NB4 (cell line): ENCODE results near the gene SND1.

Source experiments
- DNase-seq: peaks from one replicate; pipeline ENCODE4 v3.0.0; 2010; ENCODE audit warnings: low read depth
- H3K4me3 ChIP-seq: one replicate; pipeline ENCODE4 v1.5.1; 2011; ENCODE audit warnings: mild to moderate bottlenecking, low read depth, low read length, moderate library complexity
- MYC ChIP-seq: IDR thresholded peaks from 2 replicates; pipeline ENCODE4 v1.6.1; 2011; ENCODE audit warnings: low read depth, low read length
- POLR2A ChIP-seq: IDR thresholded peaks from 2 replicates; pipeline ENCODE4 v1.6.1; 2011; ENCODE audit warnings: mild to moderate bottlenecking; ENCODE audit not compliant: insufficient read length; ENCODE audit errors: extremely low read depth
- TF ChIP-seq, protein P1 (sequence below): IDR thresholded peaks from 2 replicates; pipeline ENCODE4 v1.6.1; 2011; ENCODE audit warnings: low read depth, low read length
- TF ChIP-seq, protein P2 (sequence below): IDR thresholded peaks from one replicate; pipeline ENCODE4 v1.5.1; 2012; ENCODE audit warnings: low read depth, low read length

Gene SND1

DNA sequence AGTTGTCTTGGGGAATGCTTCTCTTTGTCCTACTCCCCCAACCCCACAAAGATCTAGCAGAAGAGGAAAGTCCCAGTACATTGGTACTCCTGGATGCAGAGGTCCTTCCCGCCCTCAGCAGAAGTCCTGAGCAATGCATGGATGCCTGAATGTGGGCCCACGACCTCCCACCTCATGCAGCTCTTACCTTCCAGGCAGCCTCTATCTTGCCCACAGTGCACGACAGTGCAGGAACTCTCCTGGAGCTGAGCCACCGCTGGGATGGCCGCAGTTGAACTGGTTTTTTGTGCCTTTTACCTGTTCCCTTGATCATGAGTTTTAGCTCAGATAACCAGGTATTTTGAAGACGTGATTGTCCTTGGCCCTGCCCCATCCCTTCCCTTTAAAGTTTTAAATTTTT lies 341.3 kb downstream of the SND1 start:
- no peak overlapping the region for H3K4me3 ChIP-seq
- DNase-seq = no peak
- TF ChIP-seq MYC (no peak), POLR2A (no peak)
- TF ChIP-seq, protein P1, sequence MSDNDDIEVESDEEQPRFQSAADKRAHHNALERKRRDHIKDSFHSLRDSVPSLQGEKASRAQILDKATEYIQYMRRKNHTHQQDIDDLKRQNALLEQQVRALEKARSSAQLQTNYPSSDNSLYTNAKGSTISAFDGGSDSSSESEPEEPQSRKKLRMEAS = no peak
- TF ChIP-seq, protein P2, sequence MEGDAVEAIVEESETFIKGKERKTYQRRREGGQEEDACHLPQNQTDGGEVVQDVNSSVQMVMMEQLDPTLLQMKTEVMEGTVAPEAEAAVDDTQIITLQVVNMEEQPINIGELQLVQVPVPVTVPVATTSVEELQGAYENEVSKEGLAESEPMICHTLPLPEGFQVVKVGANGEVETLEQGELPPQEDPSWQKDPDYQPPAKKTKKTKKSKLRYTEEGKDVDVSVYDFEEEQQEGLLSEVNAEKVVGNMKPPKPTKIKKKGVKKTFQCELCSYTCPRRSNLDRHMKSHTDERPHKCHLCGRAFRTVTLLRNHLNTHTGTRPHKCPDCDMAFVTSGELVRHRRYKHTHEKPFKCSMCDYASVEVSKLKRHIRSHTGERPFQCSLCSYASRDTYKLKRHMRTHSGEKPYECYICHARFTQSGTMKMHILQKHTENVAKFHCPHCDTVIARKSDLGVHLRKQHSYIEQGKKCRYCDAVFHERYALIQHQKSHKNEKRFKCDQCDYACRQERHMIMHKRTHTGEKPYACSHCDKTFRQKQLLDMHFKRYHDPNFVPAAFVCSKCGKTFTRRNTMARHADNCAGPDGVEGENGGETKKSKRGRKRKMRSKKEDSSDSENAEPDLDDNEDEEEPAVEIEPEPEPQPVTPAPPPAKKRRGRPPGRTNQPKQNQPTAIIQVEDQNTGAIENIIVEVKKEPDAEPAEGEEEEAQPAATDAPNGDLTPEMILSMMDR = no peak

DNA sequence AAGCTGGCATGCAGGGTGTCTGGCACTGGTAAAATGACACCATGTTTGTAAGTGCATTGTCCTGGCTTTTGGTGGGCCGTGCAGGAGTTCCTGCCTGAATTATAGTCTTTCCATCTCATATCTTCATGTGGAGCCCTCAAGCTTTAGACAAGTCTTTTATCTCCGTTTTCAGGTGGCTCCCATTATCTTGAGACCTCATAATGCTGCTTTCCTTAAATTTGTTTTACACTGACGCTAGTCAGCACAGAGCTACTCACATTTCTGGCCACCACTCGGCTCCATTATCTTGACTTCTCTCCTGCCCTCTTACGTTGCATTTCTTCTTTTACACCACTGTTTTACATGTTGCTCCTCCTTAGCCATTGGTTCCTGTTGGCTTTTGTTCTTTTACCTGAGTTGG lies 342.0 kb downstream of the SND1 start:
- no peak for DNase-seq
- TF ChIP-seq, protein P2 = no peak
- TF ChIP-seq, protein P1 = no peak
- TF ChIP-seq MYC (no peak), POLR2A (no peak)
- H3K4me3 ChIP-seq = no peak overlapping the region

DNA sequence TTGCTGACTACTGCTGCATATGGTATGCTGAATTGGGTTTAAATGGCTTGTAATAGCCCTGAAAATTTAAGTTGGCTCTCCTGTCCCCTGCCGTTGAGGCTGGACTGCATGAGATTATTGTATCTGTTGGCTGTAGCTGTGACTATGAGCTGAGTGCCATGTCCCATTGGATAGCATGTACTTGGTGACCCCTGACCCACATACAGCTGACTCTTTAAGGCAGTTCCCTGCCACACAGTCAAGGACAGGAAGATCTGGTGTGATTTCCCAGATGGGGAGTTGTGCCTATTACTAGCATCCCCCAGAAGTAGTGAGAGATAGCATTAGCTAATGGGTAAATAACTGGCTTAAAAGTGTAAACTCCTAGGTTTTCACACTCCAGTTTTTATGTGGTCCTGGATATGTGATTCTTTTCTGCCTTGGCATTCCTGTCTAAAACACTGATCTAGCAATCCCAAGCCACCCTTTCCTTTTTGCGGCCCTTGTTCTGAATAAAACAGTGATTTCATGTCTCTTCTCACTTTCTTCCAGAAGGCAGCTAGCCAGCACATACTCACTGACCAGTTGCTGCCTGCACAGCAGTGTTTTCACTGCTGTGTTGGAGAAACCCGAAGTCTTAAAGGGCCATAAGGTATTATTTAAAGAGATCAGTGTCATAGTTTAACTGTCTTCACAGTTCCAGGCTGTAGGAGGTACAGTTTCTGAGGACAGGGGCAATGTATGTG lies 343.3 kb downstream of the SND1 start:
- TF ChIP-seq, protein P2 = no peak
- TF ChIP-seq MYC (no peak), POLR2A (no peak)
- TF ChIP-seq, protein P1 = no peak
- no peak for DNase-seq
- H3K4me3 ChIP-seq = no peak overlapping the region

DNA sequence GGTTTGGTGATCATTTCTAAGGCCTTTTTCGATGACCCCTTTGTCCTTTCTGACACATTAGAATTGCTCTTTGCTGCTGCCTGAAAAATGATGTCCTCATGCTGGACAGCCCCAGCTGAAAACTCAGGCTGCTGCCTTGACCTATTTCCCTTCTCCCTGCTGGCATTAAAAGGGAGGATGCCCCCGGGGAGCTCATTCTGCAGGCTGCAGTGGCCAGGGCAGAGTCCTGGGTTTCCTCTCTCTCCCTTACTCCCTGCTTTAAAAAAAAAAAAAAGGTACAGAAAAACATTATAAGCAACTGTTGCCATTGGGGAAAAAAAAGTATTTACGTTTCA lies 343.9 kb downstream of the SND1 start:
- TF ChIP-seq POLR2A (no peak), MYC (no peak)
- TF ChIP-seq, protein P2 = no peak
- TF ChIP-seq, protein P1 = no peak
- no peak overlapping the region for H3K4me3 ChIP-seq
- DNase-seq = no peak

DNA sequence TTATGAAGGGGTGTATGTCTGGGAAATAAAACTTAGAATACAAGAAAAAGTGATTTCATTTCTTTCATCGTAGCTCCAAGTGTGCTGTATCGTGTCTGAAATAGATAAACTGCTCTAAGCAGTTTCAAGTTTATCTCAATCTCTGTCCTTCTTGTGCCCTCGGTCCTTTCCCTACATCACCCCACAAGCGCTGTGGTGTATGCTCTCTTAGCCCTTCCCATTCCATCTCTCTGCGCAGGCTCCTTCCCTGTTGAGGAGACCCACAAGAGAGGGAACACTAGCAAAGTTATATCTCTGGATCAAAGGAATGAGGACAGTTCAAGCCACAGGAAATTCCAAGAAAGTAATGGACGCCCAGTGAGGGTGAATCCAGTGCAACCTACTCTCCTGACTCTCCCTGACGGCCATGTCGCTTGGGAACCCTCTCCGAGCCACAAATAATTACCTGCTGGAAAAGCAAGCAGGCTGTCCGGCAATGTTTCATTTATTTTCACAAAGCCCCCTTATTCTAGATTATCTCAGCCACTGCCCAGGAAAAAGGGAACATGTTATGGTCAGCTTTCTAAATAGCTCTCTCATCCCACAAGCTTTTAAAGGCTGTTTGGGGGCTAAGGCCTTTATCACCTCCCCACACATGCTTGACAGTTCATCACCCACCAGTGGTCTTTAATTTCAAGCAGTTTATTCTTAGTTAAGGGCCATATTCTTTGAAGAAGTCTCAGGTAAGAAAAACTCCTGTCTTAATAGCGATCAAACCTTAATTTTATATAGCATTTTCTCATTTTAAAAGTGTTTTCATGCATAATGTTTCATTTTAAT lies 344.5 kb downstream of the SND1 start:
- TF ChIP-seq POLR2A (no peak), MYC (no peak)
- TF ChIP-seq, protein P1 = no peak
- TF ChIP-seq, protein P2 = no peak
- no peak for DNase-seq
- no peak overlapping the region for H3K4me3 ChIP-seq
